Ishikawa (cell line): ENCODE data around the gene NMS.

Experiments
- CEBPB ChIP-seq: IDR thresholded peaks from 2 replicates; pipeline ENCODE4 v1.6.1; 2012
- CREB1 ChIP-seq: IDR thresholded peaks from 2 replicates; pipeline ENCODE4 v1.6.1; 2012; ENCODE audit warnings: low read depth
- EGR1 ChIP-seq: IDR thresholded peaks from 2 replicates; pipeline ENCODE4 v1.6.1; 2012
- EP300 ChIP-seq: IDR thresholded peaks from 2 replicates; pipeline ENCODE4 v1.6.1; 2012; ENCODE audit warnings: borderline replicate concordance
- FOXM1 ChIP-seq: IDR thresholded peaks from 2 replicates; pipeline ENCODE4 v1.6.1; 2012; ENCODE audit warnings: low read depth, borderline replicate concordance
- MAX ChIP-seq: IDR thresholded peaks from 2 replicates; pipeline ENCODE4 v1.6.1; 2012
- NFIC ChIP-seq: IDR thresholded peaks from 2 replicates; pipeline ENCODE4 v1.6.1; 2012
- RAD21 ChIP-seq: IDR thresholded peaks from 2 replicates; pipeline ENCODE4 v1.6.1; 2012; ENCODE audit warnings: low read depth
- REST ChIP-seq: IDR thresholded peaks from 2 replicates; pipeline ENCODE4 v1.6.1; 2012; ENCODE audit warnings: low read depth, mild to moderate bottlenecking
- TAF1 ChIP-seq: IDR thresholded peaks from 2 replicates; pipeline ENCODE4 v1.6.1; 2012; ENCODE audit warnings: low read depth, mild to moderate bottlenecking
- TCF12 ChIP-seq: IDR thresholded peaks from 2 replicates; pipeline ENCODE4 v1.6.1; 2012; ENCODE audit warnings: low read depth
- TEAD4 ChIP-seq: IDR thresholded peaks from 2 replicates; pipeline ENCODE4 v1.6.1; 2012
- USF1 ChIP-seq: IDR thresholded peaks from 2 replicates; pipeline ENCODE4 v1.6.1; 2012
- YY1 ChIP-seq: IDR thresholded peaks from 2 replicates; pipeline ENCODE4 v1.6.1; 2012; ENCODE audit warnings: low read depth
- ZBTB7A ChIP-seq: IDR thresholded peaks from 2 replicates; pipeline ENCODE4 v1.6.1; 2012; ENCODE audit warnings: low read depth

Gene NMS

GRCh38 chr2:100470182-100470581, at the start of gene NMS:
TSS of gene NMS (plus strand) at chr2:100470482. CDS start at chr2:100470489, 7 bp downstream.
- TF ChIP-seq TAF1 (no peak), TEAD4 (no peak), CREB1 (no peak), REST (no peak), EGR1 (no peak), ZBTB7A (no peak), RAD21 (no peak)

GRCh38 chr2:100422320-100423055, 47.8 kb upstream of the NMS start:
- TF ChIP-seq USF1 (no peak), EGR1 (no peak), TEAD4 (no peak), CREB1 (no peak), CEBPB (no peak), FOXM1 (no peak), ZBTB7A (no peak), TCF12 (no peak)

GRCh38 chr2:100423631-100424030, 46.7 kb upstream of the NMS start:
- TF ChIP-seq FOXM1 = no peak
- no peak for TF ChIP-seq YY1
- no peak for TF ChIP-seq TAF1
- TF ChIP-seq REST = no peak
- TF ChIP-seq TEAD4 = no peak
- TF ChIP-seq EP300 = no peak
- no peak for TF ChIP-seq ZBTB7A
- TF ChIP-seq USF1 = no peak
- TF ChIP-seq TCF12 = no peak
- TF ChIP-seq CREB1 = no peak
- no peak for TF ChIP-seq MAX
- TF ChIP-seq EGR1 = no peak
- TF ChIP-seq CEBPB = no peak
- TF ChIP-seq RAD21 = no peak
- no peak for TF ChIP-seq NFIC

GRCh38 chr2:100424277-100424875, 45.9 kb upstream of the NMS start:
- TF ChIP-seq YY1 (no peak), USF1 (no peak), TCF12 (no peak), RAD21 (no peak), EP300 (no peak), CEBPB (no peak), CREB1 (no peak), MAX (no peak), NFIC (no peak), EGR1 (no peak), REST (no peak), ZBTB7A (no peak), TAF1 (no peak), TEAD4 (no peak), FOXM1 (no peak)
